Cardiac muscle cell (in vitro differentiated cells and primary cell): ENCODE measurements around the gene GALNT18. TPM values are rescaled to one million over a fixed set of nuclear protein-coding genes. Genes with fewer than 3 reads are reported as not detected.

ENCODE experiments used
- DNase-seq, 2 donors: peaks; one replicate each; pipeline versions ENCODE4 v3.0.0 to v3.0.0-alpha.2; 2010 to 2017; ENCODE audit warnings: low read depth in 1 of 2, low spot score in 1 of 2
- H3K27ac ChIP-seq: fragments of 200-600 bp; sonication (generic); 2 replicates; pipeline ENCODE4 v1.5.1; 2016
- H3K27me3 ChIP-seq: fragments of 200-600 bp; sonication (generic); 2 replicates; pipeline ENCODE4 v1.6.0; 2016; ENCODE audit warnings: control low read depth
- H3K36me3 ChIP-seq: fragments of 200-600 bp; sonication (generic); 2 replicates; pipeline ENCODE4 v1.5.1; 2016; ENCODE audit warnings: control low read depth
- H3K4me1 ChIP-seq: fragments of 200-600 bp; sonication (generic); 2 replicates; pipeline ENCODE4 v1.8.1; 2017; ENCODE audit warnings: low read depth, mild to moderate bottlenecking, mixed run types
- H3K4me3 ChIP-seq: fragments of 200-600 bp; sonication (generic); 2 replicates; pipeline ENCODE4 v1.5.1; 2016; ENCODE audit warnings: mild to moderate bottlenecking
- H3K9me3 ChIP-seq: fragments of 200-600 bp; sonication (generic); 2 replicates; pipeline ENCODE4 v1.5.1; 2017; ENCODE audit warnings: low read depth, mild to moderate bottlenecking, control low read depth
- polyA plus RNA-seq: library from polyadenylated mRNA; unstranded; fragments of >200 nt; fragmentation: Nextera tagmentation; extraction: Ambion mirVana; gene quantifications from 2 replicates; pipeline ENCODE4 v1.2.1, GENCODE V29; 2016
- total RNA-seq: library from RNA; depleted of rRNA; stranded (reverse); fragments of >200 nt; gene quantifications from 2 replicates; pipeline ENCODE4 v1.2.3, GENCODE V29; 2016
- TF ChIP-seq, protein P1 (sequence below): IDR thresholded peaks from 2 replicates; pipeline ENCODE4 v1.5.1; 2012; ENCODE audit warnings: low read depth, mild to moderate bottlenecking, low read length

Gene GALNT18
- total and polyA plus RNA-seq, 2 experiments from 2014 or later: 2.1 to 2.2 TPM

- no peaks in the 10 kb centered on the region for H3K9me3 ChIP-seq
- no peaks in the 10 kb centered on the region for H3K36me3 ChIP-seq
- no peak overlapping the region for H3K27ac ChIP-seq
- peak in 1 of 2 donors; percentile 23 for DNase-seq
- no peak overlapping the region for H3K4me3 ChIP-seq
- TF ChIP-seq, protein P1, sequence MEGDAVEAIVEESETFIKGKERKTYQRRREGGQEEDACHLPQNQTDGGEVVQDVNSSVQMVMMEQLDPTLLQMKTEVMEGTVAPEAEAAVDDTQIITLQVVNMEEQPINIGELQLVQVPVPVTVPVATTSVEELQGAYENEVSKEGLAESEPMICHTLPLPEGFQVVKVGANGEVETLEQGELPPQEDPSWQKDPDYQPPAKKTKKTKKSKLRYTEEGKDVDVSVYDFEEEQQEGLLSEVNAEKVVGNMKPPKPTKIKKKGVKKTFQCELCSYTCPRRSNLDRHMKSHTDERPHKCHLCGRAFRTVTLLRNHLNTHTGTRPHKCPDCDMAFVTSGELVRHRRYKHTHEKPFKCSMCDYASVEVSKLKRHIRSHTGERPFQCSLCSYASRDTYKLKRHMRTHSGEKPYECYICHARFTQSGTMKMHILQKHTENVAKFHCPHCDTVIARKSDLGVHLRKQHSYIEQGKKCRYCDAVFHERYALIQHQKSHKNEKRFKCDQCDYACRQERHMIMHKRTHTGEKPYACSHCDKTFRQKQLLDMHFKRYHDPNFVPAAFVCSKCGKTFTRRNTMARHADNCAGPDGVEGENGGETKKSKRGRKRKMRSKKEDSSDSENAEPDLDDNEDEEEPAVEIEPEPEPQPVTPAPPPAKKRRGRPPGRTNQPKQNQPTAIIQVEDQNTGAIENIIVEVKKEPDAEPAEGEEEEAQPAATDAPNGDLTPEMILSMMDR: no peak
- peaks cover 9% of the 10 kb centered on the region for H3K4me1 ChIP-seq
- H3K27me3 ChIP-seq: no peaks in the 10 kb centered on the region
Observed at GRCh38 chr11:11667056-11667455, 45.3 kb upstream of the GALNT18 start.

- no peak for DNase-seq
- TF ChIP-seq, protein P1: no peak
- Histone ChIP-seq H3K36me3 (no peaks in the 10 kb centered on the region), H3K4me1 (peaks cover 4% of the 10 kb centered on the region), H3K27me3 (no peaks in the 10 kb centered on the region), H3K27ac (no peak overlapping the region), H3K9me3 (no peaks in the 10 kb centered on the region), H3K4me3 (no peak overlapping the region)
Observed at GRCh38 chr11:11665407-11665806, 43.6 kb upstream of the GALNT18 start.

GRCh38 chr11:11663907-11664306, 42.1 kb upstream of the GALNT18 start:
- Histone ChIP-seq H3K4me1 (peaks cover 4% of the 10 kb centered on the region), H3K4me3 (no peak overlapping the region), H3K9me3 (no peaks in the 10 kb centered on the region), H3K27me3 (no peaks in the 10 kb centered on the region), H3K27ac (no peak overlapping the region), H3K36me3 (no peaks in the 10 kb centered on the region)
- DNase-seq: peak in 1 of 2 donors; percentile 21
- TF ChIP-seq, protein P1: no peak

DNA sequence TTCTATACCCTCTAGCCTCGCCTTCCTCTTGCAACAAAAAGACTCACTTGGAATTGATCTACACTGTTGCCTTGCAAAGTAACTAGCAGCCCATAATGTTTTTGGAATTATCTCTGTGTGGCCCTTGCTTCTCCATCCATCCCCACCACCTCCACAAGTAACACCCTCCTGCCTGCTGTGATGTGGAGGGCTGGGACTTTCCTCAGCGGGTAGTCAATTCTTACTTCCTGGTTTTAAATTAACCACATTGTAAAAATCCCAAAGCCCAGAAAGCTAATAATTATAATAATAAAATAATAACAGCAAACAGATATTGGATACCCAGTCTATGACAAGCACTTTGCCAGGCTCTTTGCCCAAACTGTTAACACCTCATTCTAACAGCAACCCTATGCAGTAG, 40.8 kb upstream of the GALNT18 start:
- no peak overlapping the region for H3K27ac ChIP-seq
- DNase-seq: no peak

DNA sequence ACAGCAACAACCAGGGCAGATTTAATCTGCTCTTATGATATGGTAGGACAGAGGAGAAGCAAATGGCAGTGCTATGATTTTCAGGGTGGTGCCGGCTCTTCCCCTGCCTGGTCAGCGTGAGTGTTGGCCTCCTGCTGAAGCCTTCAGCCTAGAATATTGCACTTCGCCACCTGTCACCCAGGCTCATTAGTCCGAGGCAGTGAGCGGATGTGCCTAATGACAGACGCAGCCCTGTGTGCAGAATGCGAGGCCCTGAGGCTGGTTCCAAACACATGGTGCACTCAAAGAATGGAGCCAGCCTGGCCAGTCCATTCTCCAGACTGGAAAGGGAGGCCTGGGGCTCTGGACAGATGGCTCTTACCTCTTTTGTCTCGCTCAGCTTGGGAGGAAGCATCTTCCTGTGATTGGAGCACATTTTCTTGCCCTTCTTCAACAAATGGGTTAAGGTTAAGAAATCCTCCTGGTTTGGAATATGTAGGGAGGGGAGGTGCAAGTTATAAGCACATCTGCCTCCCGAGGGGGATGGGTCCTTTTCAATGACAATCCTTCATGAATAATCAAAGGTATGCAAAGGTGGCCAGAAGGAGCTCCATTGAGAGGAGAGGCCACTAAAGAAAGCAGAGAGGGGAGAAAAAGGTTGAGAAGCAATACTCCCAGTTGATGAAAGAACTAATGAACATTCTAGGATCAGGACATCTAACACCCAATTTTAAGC, 39.7 kb upstream of the GALNT18 start:
- DNase-seq: no peak
- H3K36me3 ChIP-seq: no peaks in the 10 kb centered on the region
- TF ChIP-seq, protein P1: no peak
- no peaks in the 10 kb centered on the region for H3K9me3 ChIP-seq
- no peak overlapping the region for H3K27ac ChIP-seq
- peaks cover 4% of the 10 kb centered on the region for H3K4me1 ChIP-seq
- no peaks in the 10 kb centered on the region for H3K27me3 ChIP-seq
- H3K4me3 ChIP-seq: no peak overlapping the region

More for the DNA sequence above, 40.8 kb upstream of the GALNT18 start:
- TF ChIP-seq, protein P1: no peak
- Histone ChIP-seq H3K27me3 (no peaks in the 10 kb centered on the region), H3K4me1 (peaks cover 4% of the 10 kb centered on the region), H3K4me3 (no peak overlapping the region), H3K36me3 (no peaks in the 10 kb centered on the region), H3K9me3 (no peaks in the 10 kb centered on the region)
